HEK293 (cell line): ENCODE data around the gene EPG5.

Experiments used
- CTCF ChIA-PET: fragments of 350-600 bp; formaldehyde crosslinking; extraction: SDS; loops from one replicate; lab custom pipeline; 2021; ENCODE audit warnings: antibody characterized with exemption; lab: Yijun Ruan, JAX
- POLR2A ChIA-PET: fragments of 300-600 bp; formaldehyde crosslinking; extraction: SDS; loops from one replicate; lab custom pipeline; 2020; ENCODE audit warnings: antibody characterized with exemption, inconsistent platforms; lab: Yijun Ruan, JAX
- H3K27ac ChIP-seq: fragments of 200-500 bp; sonication (Bioruptor generic); 2 replicates; pipeline ENCODE4 v1.5.1; 2014; ENCODE audit warnings: low read depth, low read length, control low read depth, inconsistent platforms; ENCODE audit errors: extremely low read depth
- H3K36me3 ChIP-seq, 2 experiments: fragments of 200-500 bp in 1 of 2; sonication (Bioruptor generic) in 1 of 2; 1 replicate in 1 of 2; 2 replicates in 1 of 2; pipeline ENCODE4 v1.5.1; 2014 to 2017; ENCODE audit warnings: inconsistent platforms in 2 of 2, low read length in 2 of 2; ENCODE audit not compliant: control insufficient read depth in 2 of 2, insufficient read depth in 1 of 2
- H3K4me1 ChIP-seq: fragments of 200-500 bp; sonication (Bioruptor generic); 2 replicates; pipeline ENCODE4 v1.5.1; 2014; ENCODE audit warnings: mild to moderate bottlenecking, low read length, inconsistent platforms; ENCODE audit not compliant: control insufficient read depth, insufficient read depth
- H3K4me3 ChIP-seq: 2 replicates; pipeline ENCODE4 v1.5.1; 2011; ENCODE audit warnings: low read depth, mild to moderate bottlenecking, control low read depth, low read length, moderate library complexity
- H3K9me3 ChIP-seq: fragments of 200-500 bp; sonication (Bioruptor generic); 2 replicates; pipeline ENCODE4 v1.5.1; 2014; ENCODE audit warnings: low read depth, low read length, inconsistent platforms; ENCODE audit not compliant: control insufficient read depth, insufficient read depth
- BCL11A ChIP-seq: fragments of 450-650 bp; formaldehyde crosslinking; IDR thresholded peaks from 2 replicates; pipeline ENCODE4 v1.5.1; 2016; ENCODE audit warnings: low read depth, missing biosample characterization, missing genetic modification characterization
- EGR2 ChIP-seq: fragments of 450-650 bp; formaldehyde crosslinking; IDR thresholded peaks from 2 replicates; pipeline ENCODE4 v1.5.1; 2016; ENCODE audit warnings: low read depth, missing biosample characterization, missing genetic modification characterization
- FEZF1 ChIP-seq: fragments of 450-650 bp; formaldehyde crosslinking; IDR thresholded peaks from 2 replicates; pipeline ENCODE4 v1.5.1; 2016; ENCODE audit warnings: missing biosample characterization, missing genetic modification characterization
- HOXD13 ChIP-seq: sonication (generic); formaldehyde crosslinking; IDR thresholded peaks from 2 replicates; pipeline ENCODE4 v1.8.0; 2022; ENCODE audit warnings: missing genetic modification reagents, borderline replicate concordance
- OSR2 ChIP-seq: fragments of 450-650 bp; formaldehyde crosslinking; IDR thresholded peaks from 2 replicates; pipeline ENCODE4 v1.5.1; 2016; ENCODE audit warnings: missing biosample characterization, missing genetic modification characterization
- TCF7L2 ChIP-seq: IDR thresholded peaks from 2 replicates; pipeline ENCODE4 v1.6.1; 2011; ENCODE audit warnings: low read depth, mild to moderate bottlenecking, inconsistent platforms, low read length, moderate library complexity, borderline replicate concordance
- ZFHX2 ChIP-seq: fragments of 450-650 bp; formaldehyde crosslinking; conservative IDR thresholded peaks from 2 replicates; pipeline ENCODE4 v1.5.1; 2016; ENCODE audit warnings: missing biosample characterization, missing genetic modification characterization
- ZNF10 ChIP-seq: fragments of 450-650 bp; formaldehyde crosslinking; IDR thresholded peaks from 2 replicates; pipeline ENCODE4 v1.5.1; 2017; ENCODE audit warnings: missing biosample characterization, missing genetic modification characterization
- ZNF121 ChIP-seq: fragments of 450-650 bp; formaldehyde crosslinking; IDR thresholded peaks from 2 replicates; pipeline ENCODE4 v1.5.1; 2016; ENCODE audit warnings: missing biosample characterization, missing genetic modification characterization
- ZNF174 ChIP-seq: fragments of 450-650 bp; formaldehyde crosslinking; IDR thresholded peaks from 2 replicates; pipeline ENCODE4 v1.5.0; 2017; ENCODE audit warnings: missing biosample characterization, mild to moderate bottlenecking, missing genetic modification characterization
- ZNF221 ChIP-seq: fragments of 450-650 bp; formaldehyde crosslinking; IDR thresholded peaks from 2 replicates; pipeline ENCODE4 v1.5.1; 2017; ENCODE audit warnings: missing biosample characterization, missing genetic modification characterization, borderline replicate concordance
- ZNF341 ChIP-seq: fragments of 450-650 bp; formaldehyde crosslinking; IDR thresholded peaks from 2 replicates; pipeline ENCODE4; 2016; ENCODE audit warnings: low read depth, missing biosample characterization, missing genetic modification characterization
- ZNF354C ChIP-seq: fragments of 450-650 bp; formaldehyde crosslinking; IDR thresholded peaks from 2 replicates; pipeline ENCODE4 v1.5.1; 2016; ENCODE audit warnings: missing biosample characterization, missing genetic modification characterization, low read depth, borderline replicate concordance
- ZNF416 ChIP-seq: fragments of 450-650 bp; formaldehyde crosslinking; IDR thresholded peaks from 2 replicates; pipeline ENCODE4 v1.5.1; 2016; ENCODE audit warnings: missing biosample characterization, missing genetic modification characterization
- ZNF501 ChIP-seq: fragments of 450-650 bp; formaldehyde crosslinking; IDR thresholded peaks from 2 replicates; pipeline ENCODE4 v1.5.1; 2016; ENCODE audit warnings: missing biosample characterization, missing genetic modification characterization
- ZNF521 ChIP-seq: fragments of 450-650 bp; formaldehyde crosslinking; IDR thresholded peaks from 2 replicates; pipeline ENCODE4 v1.5.1; 2017; ENCODE audit warnings: missing biosample characterization, mild to moderate bottlenecking, missing genetic modification characterization
- ZNF558 ChIP-seq: fragments of 450-650 bp; formaldehyde crosslinking; IDR thresholded peaks from 2 replicates; pipeline ENCODE4 v1.5.1; 2016; ENCODE audit warnings: missing biosample characterization, missing genetic modification characterization
- ZNF623 ChIP-seq: fragments of 450-650 bp; formaldehyde crosslinking; IDR thresholded peaks from 2 replicates; pipeline ENCODE4 v1.5.1; 2016; ENCODE audit warnings: missing biosample characterization, missing genetic modification characterization
- ZNF701 ChIP-seq: fragments of 450-650 bp; formaldehyde crosslinking; IDR thresholded peaks from 2 replicates; pipeline ENCODE4 v1.5.1; 2016; ENCODE audit warnings: missing biosample characterization, missing genetic modification characterization
- ZNF776 ChIP-seq: fragments of 450-650 bp; formaldehyde crosslinking; IDR thresholded peaks from 2 replicates; pipeline ENCODE4 v1.5.0; 2017; ENCODE audit warnings: missing biosample characterization, missing genetic modification characterization, borderline replicate concordance
- TF ChIP-seq, protein P1 (sequence below): fragments of 450-650 bp; formaldehyde crosslinking; IDR thresholded peaks from 2 replicates; pipeline ENCODE4 v1.5.1; 2016; ENCODE audit warnings: missing biosample characterization, missing genetic modification characterization
- TF ChIP-seq, protein P2 (sequence below): fragments of 450-650 bp; formaldehyde crosslinking; IDR thresholded peaks from 2 replicates; pipeline ENCODE4 v1.5.1; 2016; ENCODE audit warnings: missing biosample characterization, missing genetic modification characterization
- TF ChIP-seq, protein P3 (sequence below): fragments of 450-650 bp; formaldehyde crosslinking; IDR thresholded peaks from 2 replicates; pipeline ENCODE4 v1.5.1; 2016; ENCODE audit warnings: missing biosample characterization, missing genetic modification characterization
- TF ChIP-seq, protein P4 (sequence below): fragments of 450-650 bp; formaldehyde crosslinking; IDR thresholded peaks from 2 replicates; pipeline ENCODE4 v1.5.1; 2016; ENCODE audit warnings: missing biosample characterization, missing genetic modification characterization

EPG5 gene

DNA sequence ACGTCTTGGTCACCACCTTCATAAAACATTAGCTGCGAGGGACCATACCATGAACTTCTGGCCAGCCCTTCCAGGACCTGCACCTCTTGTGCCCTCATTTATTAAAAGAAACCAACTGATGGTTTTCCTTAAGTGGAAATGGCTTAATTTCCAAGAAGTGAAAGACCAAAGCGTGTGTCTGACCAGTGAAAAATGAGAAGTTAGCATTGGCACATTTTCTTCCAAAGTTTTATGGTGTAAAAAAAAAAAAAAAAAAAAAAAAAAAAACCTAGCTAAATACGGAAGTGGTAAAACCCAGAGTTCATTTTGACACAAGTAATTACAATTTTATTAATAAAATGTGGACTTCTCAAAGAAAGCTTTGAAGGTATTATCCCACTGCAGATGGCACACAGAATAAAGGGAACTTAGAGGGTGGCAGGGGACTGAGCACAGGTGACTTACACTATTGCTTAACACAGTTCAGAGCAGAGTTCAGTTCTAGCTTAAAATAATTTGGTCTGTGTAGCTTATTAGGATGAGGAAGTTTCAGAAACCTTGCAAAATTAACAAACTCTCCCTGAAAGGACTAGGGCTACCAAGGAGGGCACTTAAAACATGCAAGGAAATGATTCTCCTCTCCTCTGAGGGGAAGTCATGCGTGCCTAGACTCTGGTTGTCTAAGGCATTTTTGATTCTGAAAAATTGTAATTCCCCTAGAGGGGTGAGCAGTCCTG lies 42.2 kb upstream of the EPG5 start:
- ChIA-PET POLR2A (no interaction called here), CTCF (no interaction called here)
- H3K9me3 ChIP-seq, result no peaks in the 10 kb centered on the region
- H3K4me1 ChIP-seq, result no peaks in the 10 kb centered on the region
- no peak overlapping the region for H3K4me3 ChIP-seq
- TF ChIP-seq ZNF501 (tag by site-specific recombination), result no peak
- TF ChIP-seq ZFHX2, result no peak
- TF ChIP-seq EGR2, result no peak
- TF ChIP-seq ZNF776, result no peak
- TF ChIP-seq, protein P1, sequence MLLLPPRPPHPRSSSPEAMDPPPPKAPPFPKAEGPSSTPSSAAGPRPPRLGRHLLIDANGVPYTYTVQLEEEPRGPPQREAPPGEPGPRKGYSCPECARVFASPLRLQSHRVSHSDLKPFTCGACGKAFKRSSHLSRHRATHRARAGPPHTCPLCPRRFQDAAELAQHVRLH (tag by site-specific recombination), result no peak
- TF ChIP-seq OSR2 (tag by site-specific recombination), result no peak
- TF ChIP-seq BCL11A (tag by site-specific recombination), result no peak
- no peak for TF ChIP-seq ZNF174 (tag by site-specific recombination)
- no peak for TF ChIP-seq ZNF558 (tag by site-specific recombination)
- TF ChIP-seq, protein P2, sequence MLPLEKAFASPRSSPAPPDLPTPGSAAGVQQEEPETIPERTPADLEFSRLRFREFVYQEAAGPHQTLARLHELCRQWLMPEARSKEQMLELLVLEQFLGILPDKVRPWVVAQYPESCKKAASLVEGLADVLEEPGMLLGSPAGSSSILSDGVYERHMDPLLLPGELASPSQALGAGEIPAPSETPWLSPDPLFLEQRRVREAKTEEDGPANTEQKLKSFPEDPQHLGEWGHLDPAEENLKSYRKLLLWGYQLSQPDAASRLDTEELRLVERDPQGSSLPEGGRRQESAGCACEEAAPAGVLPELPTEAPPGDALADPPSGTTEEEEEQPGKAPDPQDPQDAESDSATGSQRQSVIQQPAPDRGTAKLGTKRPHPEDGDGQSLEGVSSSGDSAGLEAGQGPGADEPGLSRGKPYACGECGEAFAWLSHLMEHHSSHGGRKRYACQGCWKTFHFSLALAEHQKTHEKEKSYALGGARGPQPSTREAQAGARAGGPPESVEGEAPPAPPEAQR, result no peak
- TF ChIP-seq, protein P3, sequence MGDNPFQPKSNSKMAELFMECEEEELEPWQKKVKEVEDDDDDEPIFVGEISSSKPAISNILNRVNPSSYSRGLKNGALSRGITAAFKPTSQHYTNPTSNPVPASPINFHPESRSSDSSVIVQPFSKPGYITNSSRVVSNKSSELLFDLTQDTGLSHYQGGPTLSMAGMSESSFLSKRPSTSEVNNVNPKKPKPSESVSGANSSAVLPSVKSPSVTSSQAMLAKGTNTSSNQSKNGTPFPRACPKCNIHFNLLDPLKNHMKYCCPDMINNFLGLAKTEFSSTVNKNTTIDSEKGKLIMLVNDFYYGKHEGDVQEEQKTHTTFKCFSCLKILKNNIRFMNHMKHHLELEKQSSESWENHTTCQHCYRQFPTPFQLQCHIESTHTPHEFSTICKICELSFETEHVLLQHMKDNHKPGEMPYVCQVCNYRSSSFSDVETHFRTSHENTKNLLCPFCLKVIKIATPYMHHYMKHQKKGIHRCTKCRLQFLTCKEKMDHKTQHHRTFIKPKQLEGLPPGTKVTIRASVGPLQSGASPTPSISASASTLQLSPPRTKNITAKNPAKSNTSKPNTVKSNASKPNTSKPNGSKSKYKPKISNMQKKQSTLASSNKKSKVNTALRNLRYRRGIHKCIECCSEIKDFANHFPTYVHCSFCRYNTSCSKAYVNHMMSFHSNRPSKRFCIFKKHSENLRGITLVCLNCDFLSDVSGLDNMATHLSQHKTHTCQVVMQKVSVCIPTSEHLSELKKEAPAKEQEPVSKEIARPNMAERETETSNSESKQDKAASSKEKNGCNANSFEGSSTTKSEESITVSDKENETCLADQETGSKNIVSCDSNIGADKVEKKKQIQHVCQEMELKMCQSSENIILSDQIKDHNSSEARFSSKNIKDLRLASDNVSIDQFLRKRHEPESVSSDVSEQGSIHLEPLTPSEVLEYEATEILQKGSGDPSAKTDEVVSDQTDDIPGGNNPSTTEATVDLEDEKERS (tag by site-specific recombination), result no peak
- no peak for TF ChIP-seq FEZF1
- TF ChIP-seq ZNF623 (tag by site-specific recombination), result no peak
- no peak for TF ChIP-seq ZNF521 (tag by site-specific recombination)
- no peak for TF ChIP-seq ZNF121
- H3K27ac ChIP-seq, result no peak overlapping the region
- H3K36me3 ChIP-seq, result peaks cover 0 to 16% of the 10 kb centered on the region in 2 experiments; a peak in 2 of 3 replicates

DNA sequence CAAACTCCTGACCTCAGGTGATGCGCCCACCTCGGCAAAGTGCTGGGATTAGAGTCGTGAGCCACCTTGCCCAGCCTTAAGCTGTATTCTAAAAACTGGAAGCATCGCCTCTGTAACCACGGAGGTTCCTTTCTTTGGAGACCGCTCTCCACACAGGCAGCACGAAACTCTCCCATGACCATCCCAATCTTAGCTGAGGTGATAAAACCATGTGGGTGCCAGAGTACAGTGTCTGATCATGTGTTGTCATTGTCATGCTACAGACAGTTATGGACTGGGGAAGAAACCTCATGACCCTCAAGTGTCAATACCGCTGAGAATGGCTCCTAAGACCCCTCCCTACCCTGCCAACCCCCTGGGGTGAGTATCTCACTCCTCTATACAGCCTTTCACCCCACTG lies 41.4 kb upstream of the EPG5 start:
- no peaks in the 10 kb centered on the region for H3K9me3 ChIP-seq
- ChIA-PET CTCF (no interaction called here), POLR2A (no interaction called here)
- peaks cover 0 to 16% of the 10 kb centered on the region in 2 experiments; a peak in 2 of 3 replicates for H3K36me3 ChIP-seq
- no peak for TF ChIP-seq HOXD13 (CRISPR knock-in tag)
- no peak for TF ChIP-seq ZNF121
- TF ChIP-seq ZNF354C, result no peak
- TF ChIP-seq, protein P4, sequence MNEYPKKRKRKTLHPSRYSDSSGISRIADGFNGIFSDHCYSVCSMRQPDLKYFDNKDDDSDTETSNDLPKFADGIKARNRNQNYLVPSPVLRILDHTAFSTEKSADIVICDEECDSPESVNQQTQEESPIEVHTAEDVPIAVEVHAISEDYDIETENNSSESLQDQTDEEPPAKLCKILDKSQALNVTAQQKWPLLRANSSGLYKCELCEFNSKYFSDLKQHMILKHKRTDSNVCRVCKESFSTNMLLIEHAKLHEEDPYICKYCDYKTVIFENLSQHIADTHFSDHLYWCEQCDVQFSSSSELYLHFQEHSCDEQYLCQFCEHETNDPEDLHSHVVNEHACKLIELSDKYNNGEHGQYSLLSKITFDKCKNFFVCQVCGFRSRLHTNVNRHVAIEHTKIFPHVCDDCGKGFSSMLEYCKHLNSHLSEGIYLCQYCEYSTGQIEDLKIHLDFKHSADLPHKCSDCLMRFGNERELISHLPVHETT, result no peak
- no peak for TF ChIP-seq ZNF341 (tag by site-specific recombination)
- TF ChIP-seq ZNF416, result no peak
- TF ChIP-seq ZNF10 (tag by site-specific recombination), result no peak
- TF ChIP-seq TCF7L2, result no peak
- no peak for TF ChIP-seq ZNF221 (tag by site-specific recombination)
- no peak for TF ChIP-seq FEZF1
- TF ChIP-seq ZNF701 (tag by site-specific recombination), result no peak
- no peak for TF ChIP-seq ZNF776
- no peak overlapping the region for H3K4me3 ChIP-seq
- no peak overlapping the region for H3K27ac ChIP-seq
- H3K4me1 ChIP-seq, result no peaks in the 10 kb centered on the region
